Panc1 (cell line): ENCODE results near the gene PLPP4.

Experiments used
- POLR2AphosphoS5 ChIP-seq: IDR thresholded peaks from 2 replicates; pipeline ENCODE4 v1.6.1; 2012; ENCODE audit warnings: mild to moderate bottlenecking, low read depth, low read length, moderate library complexity
- SIN3A ChIP-seq: IDR thresholded peaks from 2 replicates; pipeline ENCODE4 v1.6.1; 2012; ENCODE audit warnings: low read depth, mild to moderate bottlenecking, low read length, moderate library complexity, borderline replicate concordance; ENCODE audit not compliant: insufficient read depth
- TCF7L2 ChIP-seq: IDR thresholded peaks from 2 replicates; pipeline ENCODE4 v1.6.1; 2011; ENCODE audit warnings: mild to moderate bottlenecking, low read depth, low read length, inconsistent platforms
- TF ChIP-seq, protein P1 (sequence below): fragments of 450-650 bp; IDR thresholded peaks from 2 replicates; pipeline ENCODE4 v1.5.1; 2017; ENCODE audit warnings: mild to moderate bottlenecking
- TF ChIP-seq, protein P2 (sequence below), 2 experiments: IDR thresholded peaks; 2 replicates each; pipeline ENCODE4 v1.6.1; 2011 to 2012; ENCODE audit warnings: low read depth in 2 of 2, control low read depth in 1 of 2, low read length in 1 of 2, mild to moderate bottlenecking in 1 of 2, moderate library complexity in 1 of 2; ENCODE audit not compliant: insufficient read depth in 1 of 2

DNA sequence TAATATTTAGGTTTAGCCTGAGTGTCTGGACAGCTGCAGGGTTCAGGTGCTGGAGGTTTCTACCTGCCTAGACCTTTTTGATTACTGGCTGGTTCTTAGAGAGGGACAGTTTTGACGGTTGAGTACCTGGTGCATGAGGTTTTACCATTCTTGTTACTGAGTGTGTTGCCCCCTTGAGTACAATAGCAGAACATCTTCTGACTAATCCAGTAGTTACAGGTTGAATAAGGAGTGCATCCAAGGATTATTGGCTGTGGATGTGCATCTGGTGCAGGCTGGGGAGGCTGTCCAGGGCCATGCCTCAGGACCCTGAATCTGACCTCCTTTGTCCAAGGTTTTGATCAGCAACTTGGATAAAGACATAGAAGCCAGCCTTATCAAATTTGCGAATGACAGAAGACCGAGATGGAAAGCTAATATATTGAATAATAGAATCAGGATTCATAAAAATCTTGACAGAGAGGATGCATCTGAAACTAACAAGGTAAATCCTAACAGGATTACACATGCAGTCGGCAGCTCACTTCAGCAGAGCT lies 23.1 kb downstream of the PLPP4 start:
- TF ChIP-seq, protein P1, sequence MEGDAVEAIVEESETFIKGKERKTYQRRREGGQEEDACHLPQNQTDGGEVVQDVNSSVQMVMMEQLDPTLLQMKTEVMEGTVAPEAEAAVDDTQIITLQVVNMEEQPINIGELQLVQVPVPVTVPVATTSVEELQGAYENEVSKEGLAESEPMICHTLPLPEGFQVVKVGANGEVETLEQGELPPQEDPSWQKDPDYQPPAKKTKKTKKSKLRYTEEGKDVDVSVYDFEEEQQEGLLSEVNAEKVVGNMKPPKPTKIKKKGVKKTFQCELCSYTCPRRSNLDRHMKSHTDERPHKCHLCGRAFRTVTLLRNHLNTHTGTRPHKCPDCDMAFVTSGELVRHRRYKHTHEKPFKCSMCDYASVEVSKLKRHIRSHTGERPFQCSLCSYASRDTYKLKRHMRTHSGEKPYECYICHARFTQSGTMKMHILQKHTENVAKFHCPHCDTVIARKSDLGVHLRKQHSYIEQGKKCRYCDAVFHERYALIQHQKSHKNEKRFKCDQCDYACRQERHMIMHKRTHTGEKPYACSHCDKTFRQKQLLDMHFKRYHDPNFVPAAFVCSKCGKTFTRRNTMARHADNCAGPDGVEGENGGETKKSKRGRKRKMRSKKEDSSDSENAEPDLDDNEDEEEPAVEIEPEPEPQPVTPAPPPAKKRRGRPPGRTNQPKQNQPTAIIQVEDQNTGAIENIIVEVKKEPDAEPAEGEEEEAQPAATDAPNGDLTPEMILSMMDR, result peak; percentile 19; the same call in 1 of the 2 replicates
- TF ChIP-seq POLR2AphosphoS5 (no peak), SIN3A (no peak), TCF7L2 (no peak)
- TF ChIP-seq, protein P2, sequence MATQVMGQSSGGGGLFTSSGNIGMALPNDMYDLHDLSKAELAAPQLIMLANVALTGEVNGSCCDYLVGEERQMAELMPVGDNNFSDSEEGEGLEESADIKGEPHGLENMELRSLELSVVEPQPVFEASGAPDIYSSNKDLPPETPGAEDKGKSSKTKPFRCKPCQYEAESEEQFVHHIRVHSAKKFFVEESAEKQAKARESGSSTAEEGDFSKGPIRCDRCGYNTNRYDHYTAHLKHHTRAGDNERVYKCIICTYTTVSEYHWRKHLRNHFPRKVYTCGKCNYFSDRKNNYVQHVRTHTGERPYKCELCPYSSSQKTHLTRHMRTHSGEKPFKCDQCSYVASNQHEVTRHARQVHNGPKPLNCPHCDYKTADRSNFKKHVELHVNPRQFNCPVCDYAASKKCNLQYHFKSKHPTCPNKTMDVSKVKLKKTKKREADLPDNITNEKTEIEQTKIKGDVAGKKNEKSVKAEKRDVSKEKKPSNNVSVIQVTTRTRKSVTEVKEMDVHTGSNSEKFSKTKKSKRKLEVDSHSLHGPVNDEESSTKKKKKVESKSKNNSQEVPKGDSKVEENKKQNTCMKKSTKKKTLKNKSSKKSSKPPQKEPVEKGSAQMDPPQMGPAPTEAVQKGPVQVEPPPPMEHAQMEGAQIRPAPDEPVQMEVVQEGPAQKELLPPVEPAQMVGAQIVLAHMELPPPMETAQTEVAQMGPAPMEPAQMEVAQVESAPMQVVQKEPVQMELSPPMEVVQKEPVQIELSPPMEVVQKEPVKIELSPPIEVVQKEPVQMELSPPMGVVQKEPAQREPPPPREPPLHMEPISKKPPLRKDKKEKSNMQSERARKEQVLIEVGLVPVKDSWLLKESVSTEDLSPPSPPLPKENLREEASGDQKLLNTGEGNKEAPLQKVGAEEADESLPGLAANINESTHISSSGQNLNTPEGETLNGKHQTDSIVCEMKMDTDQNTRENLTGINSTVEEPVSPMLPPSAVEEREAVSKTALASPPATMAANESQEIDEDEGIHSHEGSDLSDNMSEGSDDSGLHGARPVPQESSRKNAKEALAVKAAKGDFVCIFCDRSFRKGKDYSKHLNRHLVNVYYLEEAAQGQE (IDR thresholded peaks at IDR 0.05; ENCODE audit: insufficient read depth in 1 of 2, low read depth in 2 of 2, low read length in 1 of 2), result no peak
